HepG2 (cell line): ENCODE results near the gene MBTPS1. TPM values are rescaled to one million over a fixed set of nuclear protein-coding genes. Genes with fewer than 3 reads are reported as not detected.

ENCODE experiments used
- ATF2 ChIP-seq: sonication (generic); formaldehyde crosslinking; IDR thresholded peaks from 2 replicates; pipeline ENCODE4 v1.4.0; 2020; ENCODE audit warnings: missing genetic modification reagents
- ATF5 ChIP-seq: sonication (generic); formaldehyde crosslinking; IDR thresholded peaks from 2 replicates; pipeline ENCODE4 v1.4.0; 2020; ENCODE audit warnings: mild to moderate bottlenecking, low read depth, missing genetic modification reagents
- GLI4 ChIP-seq: sonication (generic); formaldehyde crosslinking; IDR thresholded peaks from 2 replicates; pipeline ENCODE4 v1.5.1; 2020; ENCODE audit warnings: missing genetic modification reagents, mild to moderate bottlenecking, moderate library complexity, borderline replicate concordance
- HNF4G ChIP-seq, 2 experiments: sonication (generic) in 1 of 2; formaldehyde crosslinking in 1 of 2; IDR thresholded peaks; 2 replicates each; pipeline versions ENCODE4 v1.4.0 to v1.6.1; 2011 to 2020; ENCODE audit warnings: borderline replicate concordance in 2 of 2, low read depth in 2 of 2, mild to moderate bottlenecking in 2 of 2, low read length in 1 of 2, missing genetic modification reagents in 1 of 2, moderate library complexity in 1 of 2
- JUND ChIP-seq: sonication (generic); formaldehyde crosslinking; IDR thresholded peaks from 2 replicates; pipeline ENCODE4 v1.8.0; 2022; ENCODE audit warnings: mild to moderate bottlenecking, missing genetic modification reagents
- KLF6 ChIP-seq: IDR thresholded peaks from 2 replicates; pipeline ENCODE4 v1.8.0; 2016; ENCODE audit warnings: missing biosample characterization, missing genetic modification reagents
- MTF2 ChIP-seq: sonication (generic); formaldehyde crosslinking; IDR thresholded peaks from 2 replicates; pipeline ENCODE4 v1.5.0; 2020; ENCODE audit warnings: missing genetic modification reagents, borderline replicate concordance
- NR2F1 ChIP-seq, 2 experiments: fragments of 450-650 bp in 1 of 2; formaldehyde crosslinking in 1 of 2; IDR thresholded peaks; 2 replicates each; pipeline versions ENCODE4 v1.5.0 to v1.6.1; 2016 to 2020; ENCODE audit warnings: mild to moderate bottlenecking in 1 of 2, missing compliant biosample characterization in 1 of 2, missing genetic modification reagents in 1 of 2, moderate library complexity in 1 of 2
- NRL ChIP-seq: sonication (generic); formaldehyde crosslinking; IDR thresholded peaks from 2 replicates; pipeline ENCODE4 v1.5.0; 2020; ENCODE audit warnings: missing genetic modification reagents, mild to moderate bottlenecking, moderate library complexity, borderline replicate concordance
- TBL1XR1 ChIP-seq: fragments of 150-350 bp; IDR thresholded peaks from 2 replicates; pipeline ENCODE4 v1.6.1; 2014; ENCODE audit warnings: borderline replicate concordance, low read length; ENCODE audit not compliant: partially characterized antibody
- TRIM22 ChIP-seq: fragments of 450-650 bp; IDR thresholded peaks from 2 replicates; pipeline ENCODE4 v1.6.1; 2017
- WIZ ChIP-seq: sonication (generic); formaldehyde crosslinking; IDR thresholded peaks from 2 replicates; pipeline ENCODE4 v1.5.1; 2020; ENCODE audit warnings: mild to moderate bottlenecking, missing genetic modification reagents
- ZFY ChIP-seq: sonication (generic); formaldehyde crosslinking; IDR thresholded peaks from 2 replicates; pipeline ENCODE4 v1.4.0; 2020; ENCODE audit warnings: missing genetic modification reagents
- ZNF230 ChIP-seq: sonication (generic); formaldehyde crosslinking; IDR thresholded peaks from 2 replicates; pipeline ENCODE4 v1.4.0; 2020; ENCODE audit warnings: mild to moderate bottlenecking, missing genetic modification reagents
- ZNF335 ChIP-seq: sonication (generic); formaldehyde crosslinking; IDR thresholded peaks from 2 replicates; pipeline ENCODE4 v1.4.0; 2020; ENCODE audit warnings: missing genetic modification reagents
- ZNF33B ChIP-seq: sonication (generic); formaldehyde crosslinking; IDR thresholded peaks from 2 replicates; pipeline ENCODE4 v1.5.1; 2020; ENCODE audit warnings: mild to moderate bottlenecking, missing genetic modification reagents
- ZNF350 ChIP-seq: sonication (generic); formaldehyde crosslinking; IDR thresholded peaks from 2 replicates; pipeline ENCODE4 v1.4.0; 2020; ENCODE audit warnings: mild to moderate bottlenecking, low read depth, missing genetic modification reagents, borderline replicate concordance
- ZNF430 ChIP-seq: sonication (generic); formaldehyde crosslinking; IDR thresholded peaks from 2 replicates; pipeline ENCODE4 v1.9.0; 2021; ENCODE audit warnings: mild to moderate bottlenecking, missing genetic modification reagents
- ZNF44 ChIP-seq: sonication (generic); formaldehyde crosslinking; IDR thresholded peaks from 2 replicates; pipeline ENCODE4 v1.5.1; 2020; ENCODE audit warnings: mild to moderate bottlenecking, missing genetic modification reagents
- ZNF451 ChIP-seq: sonication (generic); formaldehyde crosslinking; IDR thresholded peaks from 2 replicates; pipeline ENCODE4 v1.5.0; 2020; ENCODE audit warnings: mild to moderate bottlenecking, missing genetic modification reagents
- ZNF460 ChIP-seq: sonication (generic); formaldehyde crosslinking; IDR thresholded peaks from 2 replicates; pipeline ENCODE4 v1.5.1; 2020; ENCODE audit warnings: missing genetic modification reagents, mild to moderate bottlenecking, borderline replicate concordance
- ZNF563 ChIP-seq: sonication (generic); formaldehyde crosslinking; IDR thresholded peaks from 2 replicates; pipeline ENCODE4 v1.8.0; 2022; ENCODE audit warnings: mild to moderate bottlenecking, moderate library complexity, missing genetic modification reagents
- ZNF709 ChIP-seq: sonication (generic); formaldehyde crosslinking; IDR thresholded peaks from 2 replicates; pipeline ENCODE4 v1.5.0; 2020; ENCODE audit warnings: mild to moderate bottlenecking, missing genetic modification reagents
- ZNF816 ChIP-seq: sonication (generic); formaldehyde crosslinking; IDR thresholded peaks from 2 replicates; pipeline ENCODE4 v1.8.0; 2022; ENCODE audit warnings: missing genetic modification reagents, mild to moderate bottlenecking, borderline replicate concordance
- polyA plus RNA-seq, 8 experiments: library from polyadenylated mRNA; depleted of rRNA in 3 of 8; stranded (reverse) in 7 of 8; unstranded in 1 of 8; fragments of >200 nt; fragmentation: Illumina TruSeq in 4 of 8; extraction: Trizol in 4 of 8; gene quantifications; 2 replicates each; pipeline versions ENCODE4 v1.2.1 to v1.2.3, GENCODE V29; 2011 to 2016; ENCODE audit warnings: low read depth in 4 of 8, missing spikeins in 1 of 8, mixed read lengths in 1 of 8; ENCODE audit not compliant: insufficient read depth in 1 of 8
- total RNA-seq, 5 experiments: library from RNA; depleted of rRNA; stranded (reverse); fragments of >200 nt; fragmentation: Illumina TruSeq; extraction: Trizol; gene quantifications; 2 replicates each; pipeline ENCODE4 v1.2.3, GENCODE V29; 2016; ENCODE audit warnings: low read depth in 1 of 5

The MBTPS1 gene
- total and polyA plus RNA-seq, 2 of the 13 experiments (the other 11 are each of a cell fraction or from before 2014, with no cell fraction given): 56.7 to 91.3 TPM

- TF ChIP-seq ZNF451 (CRISPR knock-in tag): peak; percentile 95; the same call in 1 of the 2 replicates
- peak; percentile 90; the same call in 1 of the 2 replicates for TF ChIP-seq ZNF335 (CRISPR knock-in tag)
- 0 out of 2 replicates have a peak, but pooled peaks have one; percentile 89 for TF ChIP-seq GLI4
- TF ChIP-seq WIZ (CRISPR knock-in tag): peak; percentile 72; the same call in 1 of the 2 replicates
- TF ChIP-seq ZNF44 (CRISPR knock-in tag): peak; percentile 95; the same call in 1 of the 2 replicates
- TF ChIP-seq ZNF563: peak; percentile 95
- peak; percentile 80 for TF ChIP-seq ZNF709
- TF ChIP-seq ZNF816: peak; percentile 86; the same call in 1 of the 2 replicates
- TF ChIP-seq TBL1XR1: no peak
- TF ChIP-seq KLF6 (CRISPR knock-in tag): peak; percentile 90
- no peak for TF ChIP-seq ATF5
- no peak for TF ChIP-seq MTF2 (CRISPR knock-in tag)
- TF ChIP-seq NR2F1 (CRISPR knock-in tag; IDR thresholded peaks at IDR 0.05): peak; percentile 72 to 87
- TF ChIP-seq HNF4G (IDR thresholded peaks at IDR 0.05; ENCODE audit: borderline replicate concordance, low read depth, low read length): 0 out of 2 replicates have a peak, but pooled peaks have one; percentile 0
- TF ChIP-seq HNF4G (CRISPR knock-in tag; IDR thresholded peaks at IDR 0.05; ENCODE audit: borderline replicate concordance, low read depth): peak; percentile 54; the same call in 1 of the 2 replicates
- no peak for TF ChIP-seq TRIM22
- peak; percentile 79 for TF ChIP-seq ZNF230 (CRISPR knock-in tag)
- peak; percentile 48; the same call in 1 of the 2 replicates for TF ChIP-seq JUND (CRISPR knock-in tag)
- TF ChIP-seq ZNF350 (CRISPR knock-in tag): peak; percentile 82; the same call in 1 of the 2 replicates
- peak; percentile 46 for TF ChIP-seq ATF2 (CRISPR knock-in tag)
- TF ChIP-seq ZNF460: peak; percentile 8; the same call in 1 of the 2 replicates
- TF ChIP-seq ZFY (CRISPR knock-in tag): peak; percentile 95
- peak; percentile 91 for TF ChIP-seq NRL (CRISPR knock-in tag)
- peak; percentile 96 for TF ChIP-seq ZNF430 (CRISPR knock-in tag)
- peak; percentile 31 for TF ChIP-seq ZNF33B (CRISPR knock-in tag)
Observed at GRCh38 chr16:84116720-84117493, at the start of gene MBTPS1 (continued).
